ENCODE data around the gene RNF181. TPM values are rescaled to one million over a fixed set of nuclear protein-coding genes. Genes with fewer than 3 reads are reported as not detected.
"Not testable (repeated sequence)": the region's sequence is repeated elsewhere in the genome, so short reads cannot be mapped to it uniquely, and the experiment has no call there.

Gene RNF181
- total RNA-seq, 1 donor from 2014 or later: 280 TPM

DNA sequence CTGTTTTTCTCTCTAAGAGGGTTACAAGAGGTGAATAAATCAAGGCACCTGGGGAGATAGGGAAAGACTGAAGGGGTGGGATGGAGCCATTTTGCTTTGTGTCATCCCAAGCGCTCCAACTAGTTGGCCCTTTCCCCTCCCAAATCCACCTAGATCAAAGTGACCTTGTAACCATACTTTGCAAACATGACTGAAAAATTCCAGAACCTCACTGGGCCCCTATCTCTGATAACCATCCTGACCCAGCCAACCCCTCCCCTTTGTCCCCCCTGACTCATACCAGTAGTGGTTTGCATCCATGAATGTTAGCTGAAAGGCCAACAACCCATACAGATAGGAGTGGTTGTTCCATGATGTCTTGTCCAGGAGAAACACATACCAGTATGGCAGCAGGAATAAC is 37.4 kb upstream of the RNF181 start:
- H3K4me3 ChIP-seq (ENCODE audit: low read depth, low read length): no peak overlapping the region
- TF ChIP-seq, protein P1, sequence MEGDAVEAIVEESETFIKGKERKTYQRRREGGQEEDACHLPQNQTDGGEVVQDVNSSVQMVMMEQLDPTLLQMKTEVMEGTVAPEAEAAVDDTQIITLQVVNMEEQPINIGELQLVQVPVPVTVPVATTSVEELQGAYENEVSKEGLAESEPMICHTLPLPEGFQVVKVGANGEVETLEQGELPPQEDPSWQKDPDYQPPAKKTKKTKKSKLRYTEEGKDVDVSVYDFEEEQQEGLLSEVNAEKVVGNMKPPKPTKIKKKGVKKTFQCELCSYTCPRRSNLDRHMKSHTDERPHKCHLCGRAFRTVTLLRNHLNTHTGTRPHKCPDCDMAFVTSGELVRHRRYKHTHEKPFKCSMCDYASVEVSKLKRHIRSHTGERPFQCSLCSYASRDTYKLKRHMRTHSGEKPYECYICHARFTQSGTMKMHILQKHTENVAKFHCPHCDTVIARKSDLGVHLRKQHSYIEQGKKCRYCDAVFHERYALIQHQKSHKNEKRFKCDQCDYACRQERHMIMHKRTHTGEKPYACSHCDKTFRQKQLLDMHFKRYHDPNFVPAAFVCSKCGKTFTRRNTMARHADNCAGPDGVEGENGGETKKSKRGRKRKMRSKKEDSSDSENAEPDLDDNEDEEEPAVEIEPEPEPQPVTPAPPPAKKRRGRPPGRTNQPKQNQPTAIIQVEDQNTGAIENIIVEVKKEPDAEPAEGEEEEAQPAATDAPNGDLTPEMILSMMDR (conservative IDR thresholded peaks at IDR 0.05; ENCODE audit: low read depth, low read length): no peak

DNA sequence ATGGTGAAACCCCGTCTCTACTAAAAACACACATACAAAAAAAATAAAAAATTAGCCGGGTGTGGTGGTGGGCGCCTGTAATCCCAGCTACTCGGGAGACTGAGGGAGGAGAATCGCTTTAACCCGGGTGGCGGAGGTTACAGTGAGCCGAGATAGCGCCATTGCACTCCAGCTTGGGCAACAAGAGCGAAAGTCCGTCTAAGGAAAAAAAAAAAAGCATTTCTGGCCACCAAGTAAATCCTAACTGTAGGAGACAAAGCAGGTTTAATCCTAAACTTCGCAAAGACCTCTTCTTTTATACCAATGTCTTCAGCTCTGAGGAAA is 35.2 kb upstream of the RNF181 start:
- peak overlapping the region; percentile 90 for H3K4me3 ChIP-seq (ENCODE audit: low read depth, low read length)
- not testable (repeated sequence) for DNase-seq (ENCODE audit: low read depth)

More for the DNA sequence above, 37.4 kb upstream of the RNF181 start:
- DNase-seq (ENCODE audit: low read depth): no peak

DNA sequence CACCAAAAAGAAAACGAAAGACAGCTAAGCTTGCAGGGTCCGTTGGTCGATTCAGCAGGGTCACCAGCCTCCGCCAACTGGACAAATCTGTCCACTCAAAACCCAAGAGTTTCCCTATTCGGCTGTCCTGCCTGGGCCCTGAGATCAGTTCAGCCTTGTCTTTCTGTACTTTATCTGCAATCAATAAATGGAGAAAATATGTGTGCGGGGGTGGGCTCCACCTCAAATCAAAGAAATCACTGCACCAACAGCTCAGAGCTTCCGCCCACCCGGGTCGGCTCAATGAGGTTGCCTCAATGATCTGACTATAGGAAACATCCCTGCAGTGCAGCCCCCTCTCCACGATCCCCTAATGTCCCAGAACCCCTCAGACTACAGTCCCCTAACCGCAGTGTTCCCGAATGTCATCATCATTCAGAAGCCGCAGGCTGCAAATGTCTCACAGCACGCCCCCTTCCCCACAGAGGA is 34.7 kb upstream of the RNF181 start:
- DNase-seq (ENCODE audit: low read depth): no peak
- H3K4me3 ChIP-seq (ENCODE audit: low read depth, low read length): peak overlapping the region; percentile 90
- TF ChIP-seq, protein P1 (conservative IDR thresholded peaks at IDR 0.05; ENCODE audit: low read depth, low read length): no peak

DNA sequence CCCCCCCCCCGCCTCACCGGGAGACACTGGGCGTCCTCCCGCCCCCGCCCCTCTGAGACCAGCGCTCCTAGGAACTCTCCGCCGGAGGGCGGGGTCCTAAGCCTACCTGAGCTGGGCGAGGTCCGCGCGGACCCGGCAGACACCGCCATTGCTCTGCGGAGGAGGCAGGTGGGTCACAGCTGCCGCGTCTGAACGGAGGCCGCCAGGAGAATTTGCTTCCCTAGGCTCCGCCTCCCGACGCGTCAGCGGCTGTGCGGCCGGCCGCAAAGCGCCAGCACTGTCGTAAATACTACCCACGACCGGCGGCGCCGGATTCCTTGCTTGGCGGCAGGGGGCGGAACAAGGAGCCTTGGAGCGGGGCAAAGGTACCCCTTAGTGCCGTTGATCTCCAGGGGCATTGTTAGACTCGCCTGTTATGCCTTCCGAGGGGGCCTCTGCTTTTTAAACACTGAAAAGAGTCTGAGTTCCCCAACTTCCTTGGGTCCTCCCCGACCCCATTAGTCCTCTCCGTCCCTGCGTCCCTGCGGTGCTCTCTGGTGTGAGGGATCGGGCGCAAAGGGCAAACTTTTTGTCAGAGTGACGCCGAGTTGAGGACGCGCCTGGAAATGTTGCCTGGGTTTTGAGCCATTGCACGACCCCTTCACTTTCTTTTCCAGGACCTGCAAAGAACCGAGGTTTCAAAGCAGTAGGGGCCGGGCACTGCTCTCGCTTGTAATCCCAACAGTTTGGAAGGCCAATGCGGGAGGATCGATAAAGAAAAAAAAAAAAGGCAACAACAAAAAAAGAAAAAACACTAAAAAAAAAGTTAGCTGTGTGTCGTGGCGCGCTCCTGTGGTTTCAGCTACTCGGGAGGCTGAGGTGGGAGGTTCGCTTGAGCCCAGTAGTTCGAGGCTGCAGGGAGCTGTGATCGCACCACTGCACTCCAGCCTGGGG is 34.0 kb upstream of the RNF181 start, which contains the start of gene GGCX:
GGCX (minus strand) TSS at position 214 of the 933 bp plus-strand sequence; CDS start at position 149, 65 bp downstream.
- no peak for DNase-seq (ENCODE audit: low read depth)
- peak within 1 kb of the TSS; percentile 90 for H3K4me3 ChIP-seq (ENCODE audit: low read depth, low read length)
- TF ChIP-seq, protein P1 (conservative IDR thresholded peaks at IDR 0.05; ENCODE audit: low read depth, low read length): no peak

DNA sequence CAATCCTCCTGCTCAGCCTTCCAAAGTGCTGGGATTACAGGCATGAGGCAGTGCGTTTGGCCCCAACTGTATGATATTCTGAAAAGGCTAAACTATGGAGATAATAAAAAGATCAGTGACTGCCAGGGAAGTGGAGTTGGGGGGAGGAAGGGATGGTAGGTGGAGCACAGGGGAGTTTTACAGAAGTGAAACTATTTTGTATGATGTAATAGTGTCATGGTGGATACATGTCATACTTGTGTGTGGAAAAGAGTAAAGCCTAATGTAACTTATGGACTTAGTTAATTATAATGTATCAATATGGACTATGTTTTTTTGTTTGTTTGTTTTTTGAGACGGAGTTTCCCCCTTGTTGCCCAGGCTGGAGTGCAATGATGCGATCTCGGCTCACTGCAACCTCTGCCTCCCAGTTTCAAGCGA is 31.4 kb upstream of the RNF181 start:
- TF ChIP-seq, protein P1 (conservative IDR thresholded peaks at IDR 0.05; ENCODE audit: low read depth, low read length): no peak
- DNase-seq (ENCODE audit: low read depth): no peak
- H3K4me3 ChIP-seq (ENCODE audit: low read depth, low read length): no peak overlapping the region

DNA sequence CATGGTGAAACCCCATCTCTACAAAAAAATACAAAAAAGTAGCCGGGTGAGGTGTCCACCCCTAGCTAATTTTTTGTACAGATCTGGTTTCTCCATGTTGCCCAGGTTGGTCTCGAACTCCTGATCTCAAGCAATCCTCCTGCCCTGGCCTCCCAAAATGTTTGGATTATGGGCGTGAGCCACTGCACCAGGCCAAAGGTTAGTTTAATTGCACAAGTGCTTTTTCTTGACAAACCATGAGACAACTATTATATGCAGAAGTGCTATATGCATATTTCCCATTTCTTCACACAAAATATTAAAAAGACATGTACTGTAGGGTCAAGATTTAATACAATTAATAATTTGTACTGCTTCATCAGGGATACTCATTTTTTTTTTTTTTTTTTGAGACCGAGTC is 29.3 kb upstream of the RNF181 start:
- H3K4me3 ChIP-seq (ENCODE audit: low read depth, low read length): no peak overlapping the region
- TF ChIP-seq, protein P1 (conservative IDR thresholded peaks at IDR 0.05; ENCODE audit: low read depth, low read length): no peak
- no peak for DNase-seq (ENCODE audit: low read depth)

DNA sequence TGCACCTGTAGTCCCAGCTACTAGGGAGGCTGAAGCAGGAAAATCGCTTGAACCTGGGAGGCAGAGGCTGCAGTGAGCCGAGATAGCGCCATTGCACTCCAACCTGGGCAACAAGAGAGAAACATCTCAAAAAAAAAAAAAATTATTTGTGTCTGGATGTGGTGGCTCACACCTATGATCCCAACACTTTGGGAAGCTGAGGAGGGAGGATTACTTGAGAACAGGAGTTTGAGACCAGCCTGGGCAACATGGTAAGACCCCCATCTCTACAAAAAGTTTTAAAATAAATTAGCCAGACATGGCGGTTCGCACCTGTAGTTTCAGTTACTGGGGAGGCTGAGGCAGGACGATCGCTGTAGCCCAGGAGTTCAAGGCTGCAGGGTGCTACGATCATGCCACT is 19.8 kb upstream of the RNF181 start:
- TF ChIP-seq, protein P1 (conservative IDR thresholded peaks at IDR 0.05; ENCODE audit: low read depth, low read length): no peak
- H3K4me3 ChIP-seq (ENCODE audit: low read depth, low read length): no peak overlapping the region
- no peak for DNase-seq (ENCODE audit: low read depth)

Data from epithelial cell of proximal tubule (primary cell).